LNCAP (cell line): Measurements from ENCODE around the gene ANOS1.

Source experiments
- TF ChIP-seq, protein P1 (sequence below): fragments of 450-650 bp; IDR thresholded peaks from 2 replicates; pipeline ENCODE4 v1.5.1; 2017; ENCODE audit warnings: mild to moderate bottlenecking

The ANOS1 gene

DNA sequence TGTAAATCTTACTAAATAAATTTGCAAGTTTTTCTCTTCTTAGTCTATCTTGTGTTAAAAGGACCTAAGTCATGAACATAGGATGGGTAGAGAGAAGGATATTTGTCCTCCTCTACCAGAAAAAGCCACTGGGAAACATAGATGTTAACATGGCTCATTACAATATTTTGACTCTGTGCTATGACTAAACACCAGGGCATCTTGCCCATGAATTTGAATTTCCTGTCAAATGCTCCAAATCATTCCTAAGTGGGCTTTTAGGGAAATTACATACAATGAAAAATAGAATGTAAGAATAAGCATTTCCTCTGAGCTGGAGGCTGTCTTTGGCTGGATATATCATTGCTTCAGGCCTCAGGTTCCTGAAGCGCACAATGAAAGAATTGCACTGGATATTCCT is 39.1 kb downstream of the ANOS1 start:
- TF ChIP-seq, protein P1, sequence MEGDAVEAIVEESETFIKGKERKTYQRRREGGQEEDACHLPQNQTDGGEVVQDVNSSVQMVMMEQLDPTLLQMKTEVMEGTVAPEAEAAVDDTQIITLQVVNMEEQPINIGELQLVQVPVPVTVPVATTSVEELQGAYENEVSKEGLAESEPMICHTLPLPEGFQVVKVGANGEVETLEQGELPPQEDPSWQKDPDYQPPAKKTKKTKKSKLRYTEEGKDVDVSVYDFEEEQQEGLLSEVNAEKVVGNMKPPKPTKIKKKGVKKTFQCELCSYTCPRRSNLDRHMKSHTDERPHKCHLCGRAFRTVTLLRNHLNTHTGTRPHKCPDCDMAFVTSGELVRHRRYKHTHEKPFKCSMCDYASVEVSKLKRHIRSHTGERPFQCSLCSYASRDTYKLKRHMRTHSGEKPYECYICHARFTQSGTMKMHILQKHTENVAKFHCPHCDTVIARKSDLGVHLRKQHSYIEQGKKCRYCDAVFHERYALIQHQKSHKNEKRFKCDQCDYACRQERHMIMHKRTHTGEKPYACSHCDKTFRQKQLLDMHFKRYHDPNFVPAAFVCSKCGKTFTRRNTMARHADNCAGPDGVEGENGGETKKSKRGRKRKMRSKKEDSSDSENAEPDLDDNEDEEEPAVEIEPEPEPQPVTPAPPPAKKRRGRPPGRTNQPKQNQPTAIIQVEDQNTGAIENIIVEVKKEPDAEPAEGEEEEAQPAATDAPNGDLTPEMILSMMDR: no peak

DNA sequence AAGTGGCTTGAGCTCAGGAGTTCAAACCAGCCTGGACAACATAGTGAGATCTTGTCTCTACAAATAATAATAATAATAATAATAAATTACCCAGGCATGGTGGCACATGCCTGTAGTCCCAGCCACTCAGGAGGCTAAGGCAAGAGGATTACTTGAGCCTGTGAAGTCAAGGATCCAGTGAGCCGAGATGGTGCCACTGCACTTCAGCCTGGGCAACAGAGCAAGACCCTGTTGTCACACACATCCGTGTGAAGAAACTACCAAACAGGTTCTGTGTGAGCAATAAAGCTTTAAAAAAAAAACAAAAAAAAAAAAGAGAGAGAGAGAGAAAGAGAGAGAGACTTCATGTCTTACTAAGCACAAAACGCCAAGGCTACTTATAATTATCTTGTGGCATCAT is 42.5 kb downstream of the ANOS1 start:
- TF ChIP-seq, protein P1: no peak

DNA sequence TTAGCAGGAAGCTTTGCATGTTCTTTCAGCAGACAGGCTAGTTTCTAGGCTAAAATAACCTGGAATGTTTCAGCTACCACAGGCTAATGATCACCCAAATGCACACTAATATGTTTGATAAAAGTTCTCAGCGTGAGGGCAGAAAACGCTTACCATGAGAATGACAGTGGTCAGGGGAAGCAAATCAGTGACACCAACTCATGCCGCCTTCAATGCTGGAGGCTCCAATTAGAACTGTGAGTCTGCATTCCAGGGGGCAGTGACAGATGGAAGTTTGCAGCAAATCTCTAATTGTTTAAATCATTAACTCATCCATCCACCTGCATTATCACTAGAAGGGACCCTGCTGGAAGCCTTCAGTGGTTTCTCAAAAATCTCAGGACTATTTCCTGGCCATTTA is 43.2 kb downstream of the ANOS1 start:
- TF ChIP-seq, protein P1: no peak

DNA sequence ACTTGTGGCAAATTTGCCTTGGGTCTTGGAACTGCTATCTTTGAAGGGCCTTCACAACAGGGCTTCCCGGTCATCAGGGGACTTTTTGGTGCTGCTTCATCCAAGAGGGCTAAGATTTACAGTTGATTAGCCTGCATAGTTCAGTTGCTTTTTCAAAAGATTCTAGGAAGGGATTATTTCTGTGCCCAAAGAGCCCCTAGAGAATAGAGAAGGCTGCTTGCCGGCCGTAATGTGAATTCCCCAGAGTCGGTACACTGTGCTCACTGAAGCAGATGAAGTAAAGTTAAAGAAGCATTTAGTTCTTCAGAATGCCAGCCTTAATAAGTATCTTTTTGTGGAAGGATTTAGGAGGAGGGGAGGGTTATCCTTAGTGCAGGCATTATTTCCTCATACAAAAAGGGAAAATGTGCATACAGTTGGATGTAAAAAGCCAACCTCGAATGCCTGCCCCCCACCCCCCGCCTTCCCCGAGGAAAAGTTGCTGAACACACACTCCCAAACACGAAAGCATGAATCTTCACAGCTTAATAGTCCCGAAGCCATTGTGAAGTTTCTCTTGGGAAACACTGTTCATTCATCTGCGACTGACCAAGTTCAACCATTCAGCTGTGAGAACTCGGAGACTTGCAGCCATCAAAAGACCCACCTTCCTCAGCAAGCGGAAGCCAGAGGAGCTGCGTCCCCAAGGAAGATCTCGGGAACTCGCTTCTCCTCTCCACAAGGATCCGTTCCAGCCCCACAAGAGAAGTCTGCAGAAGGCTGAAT is 47.6 kb downstream of the ANOS1 start:
- TF ChIP-seq, protein P1: no peak

DNA sequence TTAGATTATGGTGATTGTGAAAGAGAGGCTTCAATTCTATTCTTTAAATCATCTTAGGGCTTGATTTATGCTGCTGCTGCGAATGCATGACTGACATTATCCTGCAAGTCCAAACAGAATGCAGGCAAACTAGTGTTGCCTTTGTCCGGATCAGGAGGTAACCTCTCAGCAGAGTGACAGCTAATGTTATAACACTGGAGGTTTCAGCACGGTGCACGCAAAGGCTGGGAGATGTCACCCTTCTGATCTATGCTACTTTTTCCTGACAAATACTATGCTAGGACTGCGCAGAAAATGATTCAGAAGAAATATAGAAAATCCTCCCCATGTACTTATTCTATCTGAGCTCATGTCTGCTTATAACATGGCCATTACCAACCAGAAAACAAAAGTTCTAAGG is 48.2 kb downstream of the ANOS1 start:
- TF ChIP-seq, protein P1: no peak

DNA sequence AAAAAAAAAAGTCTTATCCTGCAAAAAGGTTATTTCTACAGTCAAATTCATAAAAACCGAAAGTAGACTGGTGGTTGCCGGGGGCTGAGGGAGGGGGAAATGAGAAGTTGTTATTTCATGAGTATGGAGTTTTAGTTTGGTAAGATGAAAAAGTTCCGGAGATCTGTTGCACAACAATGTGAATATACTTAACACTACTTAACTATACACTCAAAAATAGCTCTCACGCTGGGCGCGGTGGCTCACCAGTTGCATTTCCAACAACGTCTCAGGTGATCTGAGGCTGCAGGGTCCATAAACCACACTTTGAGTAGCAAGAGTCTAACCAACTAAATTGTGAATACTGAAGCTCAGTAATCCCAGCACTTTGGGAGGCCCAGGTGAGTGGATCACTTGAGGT is 52.4 kb downstream of the ANOS1 start:
- TF ChIP-seq, protein P1: no peak

DNA sequence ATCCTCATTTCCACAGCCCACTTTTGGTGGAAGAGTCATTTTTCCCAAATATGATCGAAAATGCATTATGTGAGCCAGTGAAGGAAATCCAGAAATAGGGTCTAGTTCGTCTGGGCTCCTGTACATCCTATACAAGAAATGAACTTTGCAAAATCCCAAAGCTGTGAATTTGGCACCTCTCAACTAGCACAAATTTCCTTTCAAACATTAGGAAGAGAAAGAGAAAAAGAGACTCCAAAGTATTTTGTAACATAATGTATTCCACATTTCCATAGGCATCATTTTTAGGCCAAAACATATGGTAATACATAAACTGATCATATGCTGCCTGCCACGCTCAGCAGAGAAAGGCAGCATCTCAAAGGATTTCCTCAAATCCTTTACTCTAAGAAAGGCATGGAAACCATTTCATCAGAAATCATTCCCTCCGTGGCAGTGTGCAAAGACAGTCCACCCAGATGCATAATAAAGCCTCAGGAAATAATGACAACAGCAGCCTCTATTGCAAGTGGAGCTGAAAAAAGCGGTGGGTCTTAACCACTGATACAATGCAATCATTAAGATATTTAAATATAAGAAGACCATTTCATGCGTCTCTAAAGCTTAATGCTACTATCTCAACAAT is 56.8 kb downstream of the ANOS1 start:
- TF ChIP-seq, protein P1: no peak
